GM12865 (cell line): ENCODE data around the gene FIBCD1.

Source experiments
- DNase-seq: peaks from one replicate; pipeline ENCODE4 v3.0.0; 2010; ENCODE audit warnings: low read depth
- H3K4me3 ChIP-seq: 2 replicates; pipeline ENCODE4 v1.5.1; 2011; ENCODE audit warnings: mild to moderate bottlenecking, low read depth, low read length, control low read depth
- TF ChIP-seq, protein P1 (sequence below): IDR thresholded peaks from 2 replicates; pipeline ENCODE4 v1.5.1; 2011; ENCODE audit warnings: low read length, control low read depth, low read depth, inconsistent platforms; ENCODE audit not compliant: insufficient read depth; ENCODE audit errors: missing control alignments

Gene FIBCD1

GRCh38 chr9:130899051-130899748 lies 39.8 kb downstream of the FIBCD1 start:
- no peak overlapping the region for H3K4me3 ChIP-seq
- TF ChIP-seq, protein P1, sequence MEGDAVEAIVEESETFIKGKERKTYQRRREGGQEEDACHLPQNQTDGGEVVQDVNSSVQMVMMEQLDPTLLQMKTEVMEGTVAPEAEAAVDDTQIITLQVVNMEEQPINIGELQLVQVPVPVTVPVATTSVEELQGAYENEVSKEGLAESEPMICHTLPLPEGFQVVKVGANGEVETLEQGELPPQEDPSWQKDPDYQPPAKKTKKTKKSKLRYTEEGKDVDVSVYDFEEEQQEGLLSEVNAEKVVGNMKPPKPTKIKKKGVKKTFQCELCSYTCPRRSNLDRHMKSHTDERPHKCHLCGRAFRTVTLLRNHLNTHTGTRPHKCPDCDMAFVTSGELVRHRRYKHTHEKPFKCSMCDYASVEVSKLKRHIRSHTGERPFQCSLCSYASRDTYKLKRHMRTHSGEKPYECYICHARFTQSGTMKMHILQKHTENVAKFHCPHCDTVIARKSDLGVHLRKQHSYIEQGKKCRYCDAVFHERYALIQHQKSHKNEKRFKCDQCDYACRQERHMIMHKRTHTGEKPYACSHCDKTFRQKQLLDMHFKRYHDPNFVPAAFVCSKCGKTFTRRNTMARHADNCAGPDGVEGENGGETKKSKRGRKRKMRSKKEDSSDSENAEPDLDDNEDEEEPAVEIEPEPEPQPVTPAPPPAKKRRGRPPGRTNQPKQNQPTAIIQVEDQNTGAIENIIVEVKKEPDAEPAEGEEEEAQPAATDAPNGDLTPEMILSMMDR, result no peak
- no peak for DNase-seq

GRCh38 chr9:130898552-130898852 lies 40.5 kb downstream of the FIBCD1 start:
- TF ChIP-seq, protein P1, result no peak
- H3K4me3 ChIP-seq, result no peak overlapping the region
- DNase-seq, result no peak

GRCh38 chr9:130897848-130898551 lies 41.0 kb downstream of the FIBCD1 start:
- no peak for DNase-seq
- TF ChIP-seq, protein P1, result no peak
- no peak overlapping the region for H3K4me3 ChIP-seq

DNA sequence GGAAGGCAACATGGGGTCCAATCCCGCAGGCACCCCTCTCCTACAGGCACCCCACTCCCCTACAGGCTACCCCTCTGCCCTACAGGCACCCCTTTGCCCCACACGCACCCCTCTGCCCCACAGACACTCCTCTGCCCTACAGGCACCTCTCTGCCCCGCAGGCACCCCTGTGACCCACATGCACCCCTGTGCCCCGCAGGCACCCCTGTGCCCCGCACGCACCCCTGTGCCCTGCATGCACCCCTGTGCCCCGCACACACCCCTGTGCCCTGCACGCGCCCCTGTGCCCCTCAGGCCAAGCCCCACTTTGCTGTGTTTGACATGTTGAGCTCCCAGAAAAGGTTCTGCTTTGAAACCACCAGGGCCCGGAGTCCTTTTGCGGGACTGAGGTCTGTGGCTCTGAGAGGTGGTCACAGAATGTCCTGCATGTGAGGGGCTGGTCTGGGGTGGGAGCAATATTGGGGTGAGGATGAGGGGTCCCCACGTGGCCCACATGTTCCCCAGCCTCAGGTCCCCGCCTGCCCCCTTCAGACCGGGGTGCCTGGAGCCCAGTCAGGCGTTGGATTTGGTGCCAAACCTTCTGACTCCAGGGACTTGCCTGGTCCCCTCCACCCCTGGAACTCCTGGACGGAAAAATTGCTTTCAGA lies 41.8 kb downstream of the FIBCD1 start:
- no peak for DNase-seq
- H3K4me3 ChIP-seq, result no peak overlapping the region
- TF ChIP-seq, protein P1, result no peak

DNA sequence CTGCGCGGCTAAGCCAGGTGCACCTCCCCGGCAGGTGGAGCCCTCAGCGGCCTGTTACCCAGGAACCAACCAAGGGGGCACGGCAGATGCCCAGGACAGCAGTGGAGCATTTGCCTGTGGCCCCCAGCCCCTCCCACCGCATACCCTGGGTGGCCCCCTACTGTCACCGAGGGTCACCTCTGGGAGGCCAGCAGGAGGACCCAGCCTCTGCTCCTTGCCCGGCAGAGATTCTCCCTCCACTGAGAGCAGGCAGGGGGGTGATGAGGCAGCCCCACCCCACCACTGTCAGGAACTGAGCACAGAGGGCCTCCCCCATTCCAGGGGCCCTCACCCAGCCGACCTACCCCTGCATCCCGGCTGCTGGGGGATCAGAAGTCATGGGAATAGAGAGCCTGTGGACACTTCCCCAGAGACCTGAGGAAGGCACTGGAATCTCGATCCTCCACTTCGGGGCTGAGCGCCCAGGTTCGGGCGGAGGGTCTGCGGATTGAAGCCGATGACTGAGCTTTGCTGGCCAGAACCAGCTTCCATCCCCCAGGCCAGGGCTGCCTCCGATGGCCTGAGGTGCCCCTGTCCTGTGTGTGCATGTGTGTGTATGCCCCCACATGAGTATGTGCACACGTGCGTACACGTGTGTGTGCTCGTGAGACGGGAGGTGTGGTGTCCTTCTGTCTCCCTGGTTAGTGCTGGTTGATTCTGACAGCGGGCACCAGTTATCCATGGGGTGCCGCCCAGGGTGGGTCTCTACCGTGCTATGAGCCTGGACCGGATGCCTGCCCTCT lies 42.6 kb downstream of the FIBCD1 start, which contains the start of gene QRFP:
Gene QRFP (minus strand): TSS at position 580 of the 782 bp plus-strand sequence. CDS start 2,974 bp downstream, outside the sequence.
- DNase-seq, result no peak
- no peak within 1 kb of the TSS for H3K4me3 ChIP-seq
- TF ChIP-seq, protein P1, result no peak

GRCh38 chr9:130895481-130896232 lies 43.4 kb downstream of the FIBCD1 start:
- TF ChIP-seq, protein P1, result no peak
- no peak overlapping the region for H3K4me3 ChIP-seq
- DNase-seq, result no peak
